NCI-H2107 (cell line): Measurements from ENCODE around the gene DNAJB2.
"Not testable (repeated sequence)": the region's sequence is repeated elsewhere in the genome, so short reads cannot be mapped to it uniquely, and the experiment has no call there.

ENCODE experiments used
- DNase-seq: peaks from one replicate; lab custom pipeline; 2025; lab: John Stamatoyannopoulos, UW

Gene DNAJB2

GRCh38 chr2:219302412-219302968 lies 23.3 kb downstream of the DNAJB2 start:
- no peak for DNase-seq

- DNase-seq = no peak
These were observed 25.1 kb downstream of the DNAJB2 start for GRCh38 chr2:219304223-219304622.

GRCh38 chr2:219306047-219306446 lies 26.9 kb downstream of the DNAJB2 start:
- no peak for DNase-seq

GRCh38 chr2:219308142-219309101 lies 29.3 kb downstream of the DNAJB2 start:
- DNase-seq = no peak

GRCh38 chr2:219309278-219309677 lies 30.1 kb downstream of the DNAJB2 start, which contains the start of gene PTPRN:
Gene PTPRN (minus strand): TSS chr2:219309401. CDS start chr2:219309332, 69 bp downstream.
- DNase-seq = no peak

- not testable (repeated sequence) for DNase-seq
These were observed 33.6 kb downstream of the DNAJB2 start for GRCh38 chr2:219312683-219313263.

- DNase-seq = no peak
These were observed 35.8 kb downstream of the DNAJB2 start for GRCh38 chr2:219314804-219315468.

GRCh38 chr2:219323434-219323833 lies 44.3 kb downstream of the DNAJB2 start:
- DNase-seq = no peak

- DNase-seq = no peak
These were observed 46.0 kb downstream of the DNAJB2 start for GRCh38 chr2:219325136-219325535.

GRCh38 chr2:219325657-219326315 lies 46.6 kb downstream of the DNAJB2 start:
- DNase-seq = no peak

GRCh38 chr2:219327719-219328118 lies 48.6 kb downstream of the DNAJB2 start:
- DNase-seq = no peak

GRCh38 chr2:219331560-219332213 lies 52.5 kb downstream of the DNAJB2 start:
- DNase-seq = no peak

- no peak for DNase-seq
These were observed 53.4 kb downstream of the DNAJB2 start, which contains the start of gene RESP18 for GRCh38 chr2:219332542-219332941. Gene RESP18 (minus strand): TSS chr2:219332744.

- no peak for DNase-seq
These were observed 54.9 kb downstream of the DNAJB2 start for GRCh38 chr2:219334076-219334475.

GRCh38 chr2:219335373-219335786 lies 56.2 kb downstream of the DNAJB2 start:
- no peak for DNase-seq
